Activated CD4-positive, CD25-positive, alpha-beta regulatory T cell treated with anti-CD3 and anti-CD28 coated beads, Interleukin-2, amount 50 U/mL, for 72 hours (primary cell): ENCODE data around the gene FADS3.
A peak's percentile ranks its signal among the peaks of the same experiment; 100 is the strongest.

Source experiments
- DNase-seq: peaks from one replicate; pipeline ENCODE4 v3.0.0; 2021

Gene FADS3

GRCh38 chr11:61891331-61892084 lies at the start of gene FADS3:
TSS of gene FADS3 (minus strand) at chr11:61891545. CDS start at chr11:61891381, 164 bp downstream.
- peak; percentile 48 for DNase-seq

- DNase-seq, result no peak
These were observed 49.1 kb upstream of the FADS3 start for GRCh38 chr11:61940466-61940865.

GRCh38 chr11:61935861-61936260 lies 44.5 kb upstream of the FADS3 start:
- DNase-seq, result no peak

GRCh38 chr11:61930933-61931332 lies 39.6 kb upstream of the FADS3 start:
- no peak for DNase-seq

DNA sequence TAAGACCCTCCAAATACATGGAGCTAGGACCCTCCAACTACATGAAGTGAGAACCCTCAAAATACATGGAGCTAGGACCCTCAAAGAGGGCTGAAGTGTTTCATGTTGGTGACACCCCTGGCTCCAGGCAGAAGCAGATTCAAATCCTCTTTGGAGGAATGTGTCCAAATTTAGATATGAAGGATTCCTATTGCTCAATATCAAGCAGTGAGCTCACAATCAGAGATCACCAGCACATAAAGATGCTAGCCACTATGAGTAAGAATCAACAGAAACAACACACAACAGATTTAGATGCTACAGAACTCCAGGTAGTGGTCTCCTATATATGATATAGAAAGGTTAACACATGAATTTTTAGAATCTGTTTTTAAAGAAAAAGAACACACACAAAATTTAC lies 37.3 kb upstream of the FADS3 start:
- no peak for DNase-seq

DNA sequence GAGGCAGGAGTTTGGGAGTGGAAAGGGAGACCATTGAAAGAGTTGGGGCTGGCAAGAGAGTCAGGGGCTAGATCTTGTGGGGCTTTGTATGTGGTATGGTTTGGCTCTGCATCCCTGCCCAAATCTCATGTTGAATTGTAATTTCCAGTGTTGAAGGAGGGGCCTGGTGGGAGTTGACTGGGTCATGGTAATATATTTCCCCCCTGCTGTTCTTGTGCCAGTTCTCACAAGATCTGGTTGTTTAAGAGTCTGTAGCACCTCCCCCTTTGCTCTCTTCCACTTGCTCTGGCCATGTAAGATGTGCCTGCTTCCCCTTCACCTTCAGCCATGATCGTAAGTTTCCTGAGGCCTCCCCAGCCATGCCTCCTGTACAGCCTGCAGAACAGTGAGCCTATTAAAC lies 36.2 kb upstream of the FADS3 start:
- no peak for DNase-seq

GRCh38 chr11:61926235-61926634 lies 34.9 kb upstream of the FADS3 start:
- no peak for DNase-seq

DNA sequence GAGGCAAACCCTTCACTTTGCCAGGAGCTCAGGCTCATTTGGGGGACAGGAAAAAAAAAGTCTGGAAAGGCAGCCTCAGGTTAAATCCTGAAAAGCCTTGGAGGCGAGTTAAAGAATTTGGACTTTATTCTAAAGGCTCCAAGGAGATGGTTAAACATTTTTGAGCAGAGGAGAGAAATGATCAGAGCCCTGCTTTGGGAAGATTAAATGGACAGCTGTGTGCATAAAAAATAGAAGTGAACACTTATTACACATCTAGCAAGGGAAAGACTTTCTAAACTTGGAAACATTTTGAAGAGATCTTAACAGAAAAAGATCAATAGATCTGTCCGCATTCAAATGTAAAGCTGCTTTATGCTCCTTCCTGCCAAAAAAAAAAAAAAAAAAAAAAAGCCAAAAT lies 34.4 kb upstream of the FADS3 start:
- no peak for DNase-seq

DNA sequence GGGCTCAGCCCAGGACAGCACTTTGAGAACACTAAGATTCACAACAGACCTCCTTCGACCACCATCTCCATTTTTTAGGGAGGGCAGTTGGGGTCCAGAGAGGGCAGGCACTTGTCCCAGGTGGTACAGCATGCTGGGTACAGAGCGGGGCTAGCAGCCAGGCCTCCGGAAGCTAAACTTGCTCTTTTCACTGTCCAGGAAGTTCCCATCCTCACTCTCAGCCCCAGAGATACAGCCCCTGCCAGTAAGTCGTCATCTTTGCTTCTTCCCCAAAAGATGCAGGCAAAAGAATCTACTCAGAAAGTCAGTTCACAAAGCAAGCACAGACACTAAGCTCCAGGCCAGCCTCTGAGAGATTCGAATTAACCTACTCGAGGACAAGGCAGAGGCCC lies 32.7 kb upstream of the FADS3 start:
- DNase-seq, result no peak

GRCh38 chr11:61923166-61924063 lies 32.1 kb upstream of the FADS3 start:
- no peak for DNase-seq

DNA sequence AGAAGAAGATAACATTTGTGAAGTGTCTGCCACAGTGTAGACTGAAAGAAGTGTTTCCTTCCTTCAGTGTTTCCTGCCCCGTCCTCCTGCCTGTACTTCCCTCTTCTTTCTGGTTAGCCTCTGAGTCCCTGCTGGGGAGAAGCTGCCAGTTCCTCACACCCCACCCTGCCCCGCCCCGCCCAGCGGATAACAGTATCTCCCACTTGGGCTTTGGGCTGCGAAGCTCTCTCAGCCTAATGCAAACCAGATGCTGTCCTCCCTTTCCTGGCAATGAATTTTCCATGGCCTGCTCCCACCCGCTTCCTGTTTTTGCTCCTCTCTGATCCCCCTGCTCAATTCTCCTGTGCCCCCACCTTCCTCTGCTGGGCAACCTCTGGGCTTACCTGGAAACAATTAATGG lies 31.2 kb upstream of the FADS3 start:
- DNase-seq, result no peak

GRCh38 chr11:61921446-61921845 lies 30.1 kb upstream of the FADS3 start:
- DNase-seq, result no peak

GRCh38 chr11:61919705-61920631 lies 28.6 kb upstream of the FADS3 start:
- DNase-seq, result no peak

GRCh38 chr11:61918938-61919704 lies 27.8 kb upstream of the FADS3 start:
- no peak for DNase-seq

DNA sequence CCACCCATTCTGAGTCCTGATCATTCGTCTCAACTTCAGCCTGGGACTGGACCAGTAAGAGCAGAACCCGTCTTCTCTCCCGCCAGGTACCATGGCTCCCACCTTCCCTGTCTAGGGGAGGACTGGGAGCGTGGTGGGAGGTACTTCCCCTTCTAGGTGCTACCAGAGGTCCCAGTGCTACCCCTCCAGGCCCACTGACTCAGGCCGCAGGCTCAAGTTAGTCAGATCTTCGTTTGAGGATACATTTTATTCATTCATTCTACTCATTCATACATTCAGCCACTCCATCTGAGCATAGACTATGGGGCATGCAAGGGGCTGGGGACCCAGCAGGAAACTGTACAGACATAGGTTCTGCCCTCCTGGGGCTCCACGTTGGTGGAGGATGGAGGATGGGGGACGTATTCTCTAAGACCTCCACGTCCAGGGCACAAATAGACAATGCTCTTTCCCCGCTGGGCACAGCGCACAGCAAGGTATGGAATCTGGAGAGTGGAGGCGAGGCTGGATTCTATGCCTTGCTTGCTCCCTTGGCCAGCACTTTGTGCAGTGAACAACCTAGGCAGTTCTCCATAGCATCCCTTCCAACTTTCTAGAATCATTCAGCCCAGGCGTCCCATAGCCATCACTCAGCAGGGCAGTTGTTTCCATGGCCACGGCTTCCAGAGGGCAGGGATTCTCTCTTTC lies 27.0 kb upstream of the FADS3 start:
- no peak for DNase-seq

- DNase-seq, result peak; percentile 33
These were observed 26.2 kb upstream of the FADS3 start, which contains the start of gene RAB3IL1 for GRCh38 chr11:61917334-61918109. TSS of gene RAB3IL1 (minus strand) at chr11:61917566. CDS start at chr11:61917367, 199 bp downstream.

DNA sequence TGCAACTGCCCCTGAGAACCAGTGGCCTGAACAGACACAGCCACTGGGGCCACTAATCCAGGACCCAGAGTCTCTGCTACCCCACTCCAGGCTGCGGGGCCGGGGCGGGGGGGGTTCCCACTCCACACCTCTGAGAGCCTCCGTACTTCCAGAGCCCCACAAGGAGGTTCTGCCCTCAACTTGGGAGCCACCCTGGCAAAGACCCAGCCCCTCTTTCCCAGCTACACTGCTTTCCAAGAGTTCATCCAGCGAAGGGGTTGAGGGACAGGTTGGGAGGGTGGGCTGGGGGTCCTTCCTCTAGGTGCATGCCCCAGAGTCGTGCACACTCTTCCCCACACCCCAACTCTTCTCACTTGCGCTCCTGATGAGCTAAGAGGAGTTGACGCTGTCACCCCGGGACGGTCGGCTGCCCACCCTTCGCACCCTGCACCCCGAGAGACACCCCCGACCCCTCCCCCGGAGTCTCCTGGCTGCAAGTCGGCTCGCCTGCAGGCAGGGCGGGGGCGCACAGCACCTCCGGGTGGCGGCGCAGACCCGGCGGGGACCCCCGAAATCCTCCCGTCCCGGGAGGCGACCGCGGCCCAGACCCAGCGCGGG lies 25.5 kb upstream of the FADS3 start:
- no peak for DNase-seq

GRCh38 chr11:61914471-61915171 lies 23.3 kb upstream of the FADS3 start:
- no peak for DNase-seq

DNA sequence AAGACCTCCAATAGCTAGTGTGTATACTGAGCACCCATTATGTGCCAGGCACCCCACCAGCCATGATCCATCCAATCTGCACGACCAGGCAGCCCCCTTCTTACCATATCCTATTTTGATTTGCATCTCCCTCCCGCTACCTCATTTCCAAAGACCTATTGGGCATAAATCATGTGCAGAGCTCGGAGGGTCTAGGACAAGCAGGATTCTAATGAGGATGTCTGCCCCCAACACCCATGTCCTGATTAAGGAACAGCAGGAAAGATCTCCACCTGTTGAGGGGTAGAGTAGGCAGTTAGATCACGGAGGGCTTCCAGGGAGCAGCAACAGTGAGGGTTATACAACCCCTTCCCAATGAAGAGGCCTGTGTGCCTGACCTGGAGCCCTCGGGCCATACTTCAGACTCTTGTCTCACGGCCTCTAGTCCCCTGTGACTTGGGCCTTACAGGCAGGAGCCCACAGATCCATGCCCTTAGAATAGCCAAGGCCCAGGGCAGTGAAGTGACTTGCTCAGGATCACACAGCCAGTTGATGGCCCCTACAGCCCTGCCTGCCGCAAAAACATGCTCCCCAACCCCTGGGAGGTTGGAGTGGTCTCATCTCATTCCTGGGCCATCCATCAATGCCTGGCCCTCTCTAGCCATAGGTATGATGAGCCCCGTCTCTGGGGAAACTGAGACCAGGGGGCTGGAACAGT lies 22.5 kb upstream of the FADS3 start:
- no peak for DNase-seq
